ENCODE results near the gene MOV10L1. TPM values are rescaled to one million over a fixed set of nuclear protein-coding genes. Genes with fewer than 3 reads are reported as not detected.

The MOV10L1 gene
- total RNA-seq, 4 donors from 2014 or later = 0.25 TPM; not detected in 3

- no peak for DNase-seq
- in situ Hi-C loops (cut with MboI; ENCODE audit: low sequenced_read_pairs in 4 of 4) = no loop called here
- TF ChIP-seq, protein P1, sequence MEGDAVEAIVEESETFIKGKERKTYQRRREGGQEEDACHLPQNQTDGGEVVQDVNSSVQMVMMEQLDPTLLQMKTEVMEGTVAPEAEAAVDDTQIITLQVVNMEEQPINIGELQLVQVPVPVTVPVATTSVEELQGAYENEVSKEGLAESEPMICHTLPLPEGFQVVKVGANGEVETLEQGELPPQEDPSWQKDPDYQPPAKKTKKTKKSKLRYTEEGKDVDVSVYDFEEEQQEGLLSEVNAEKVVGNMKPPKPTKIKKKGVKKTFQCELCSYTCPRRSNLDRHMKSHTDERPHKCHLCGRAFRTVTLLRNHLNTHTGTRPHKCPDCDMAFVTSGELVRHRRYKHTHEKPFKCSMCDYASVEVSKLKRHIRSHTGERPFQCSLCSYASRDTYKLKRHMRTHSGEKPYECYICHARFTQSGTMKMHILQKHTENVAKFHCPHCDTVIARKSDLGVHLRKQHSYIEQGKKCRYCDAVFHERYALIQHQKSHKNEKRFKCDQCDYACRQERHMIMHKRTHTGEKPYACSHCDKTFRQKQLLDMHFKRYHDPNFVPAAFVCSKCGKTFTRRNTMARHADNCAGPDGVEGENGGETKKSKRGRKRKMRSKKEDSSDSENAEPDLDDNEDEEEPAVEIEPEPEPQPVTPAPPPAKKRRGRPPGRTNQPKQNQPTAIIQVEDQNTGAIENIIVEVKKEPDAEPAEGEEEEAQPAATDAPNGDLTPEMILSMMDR (IDR thresholded peaks at IDR 0.05 in 4 of 5, conservative IDR thresholded peaks at IDR 0.05 in 1 of 5) = no peak
- TF ChIP-seq POLR2A (IDR thresholded peaks at IDR 0.05) = no peak
- Histone ChIP-seq H3K36me3 (no peaks in the 10 kb centered on the region), H3K4me1 (no peaks in the 10 kb centered on the region), H3K27ac (no peak overlapping the region), H3K9me3 (no peaks in the 10 kb centered on the region), H3K4me3 (no peak overlapping the region), H3K27me3 (peaks cover 36 to 48% (median 40%) of the 10 kb centered on the region in 3 donors)
- ATAC-seq = no peak
- intact Hi-C loops (cut with DNase I; ENCODE audit: low total_unique reads) = no loop called here
Measured at GRCh38 chr22:50061824-50062355, 27.9 kb upstream of the MOV10L1 start.

GRCh38 chr22:50062509-50063135, 27.2 kb upstream of the MOV10L1 start:
- Histone ChIP-seq H3K27ac (no peak overlapping the region), H3K36me3 (no peaks in the 10 kb centered on the region), H3K9me3 (no peaks in the 10 kb centered on the region), H3K4me3 (no peak overlapping the region), H3K27me3 (peaks cover 37 to 45% (median 39%) of the 10 kb centered on the region in 3 donors), H3K4me1 (no peaks in the 10 kb centered on the region)
- intact Hi-C loops (cut with DNase I; ENCODE audit: low total_unique reads) = no loop called here
- TF ChIP-seq, protein P1 (IDR thresholded peaks at IDR 0.05 in 4 of 5, conservative IDR thresholded peaks at IDR 0.05 in 1 of 5) = no peak
- TF ChIP-seq POLR2A (IDR thresholded peaks at IDR 0.05) = no peak
- ATAC-seq (no peak), DNase-seq (no peak)
- in situ Hi-C loops (cut with MboI; ENCODE audit: low sequenced_read_pairs in 4 of 4) = no loop called here

GRCh38 chr22:50063589-50064393, 26.0 kb upstream of the MOV10L1 start:
- ATAC-seq (no peak), DNase-seq (no peak)
- Histone ChIP-seq H3K36me3 (no peaks in the 10 kb centered on the region), H3K27me3 (peaks cover 28 to 39% (median 34%) of the 10 kb centered on the region in 3 donors), H3K27ac (no peak overlapping the region), H3K9me3 (no peaks in the 10 kb centered on the region), H3K4me1 (no peaks in the 10 kb centered on the region), H3K4me3 (no peak overlapping the region)
- TF ChIP-seq POLR2A (IDR thresholded peaks at IDR 0.05) = no peak
- TF ChIP-seq, protein P1 (IDR thresholded peaks at IDR 0.05 in 4 of 5, conservative IDR thresholded peaks at IDR 0.05 in 1 of 5) = no peak
- in situ Hi-C loops (cut with MboI; ENCODE audit: low sequenced_read_pairs in 4 of 4) (no loop called here), intact Hi-C loops (cut with DNase I; ENCODE audit: low total_unique reads) (no loop called here)

GRCh38 chr22:50064453-50064852, 25.4 kb upstream of the MOV10L1 start:
- no peak for DNase-seq
- H3K9me3 ChIP-seq = no peaks in the 10 kb centered on the region
- H3K27me3 ChIP-seq = peaks cover 21 to 32% (median 27%) of the 10 kb centered on the region in 3 donors
- no peak overlapping the region for H3K4me3 ChIP-seq
- no peak for ATAC-seq
- H3K36me3 ChIP-seq = no peaks in the 10 kb centered on the region
- in situ Hi-C loops (cut with MboI; ENCODE audit: low sequenced_read_pairs in 4 of 4) = no loop called here
- H3K4me1 ChIP-seq = no peaks in the 10 kb centered on the region
- intact Hi-C loops (cut with DNase I; ENCODE audit: low total_unique reads) = no loop called here
- no peak overlapping the region for H3K27ac ChIP-seq
- no peak for TF ChIP-seq POLR2A (IDR thresholded peaks at IDR 0.05)
- TF ChIP-seq, protein P1 (IDR thresholded peaks at IDR 0.05 in 4 of 5, conservative IDR thresholded peaks at IDR 0.05 in 1 of 5) = no peak

Measured in gastrocnemius medialis (tissue), 4 donors.